ENCODE results near the gene COX6B2.

GRCh38 chr19:55373306-55373992 lies 18.9 kb upstream of the COX6B2 start:
- no peak for TF ChIP-seq CTCF (IDR thresholded peaks at IDR 0.05; ENCODE audit: low read length)
- TF ChIP-seq EZH2 (optimal IDR thresholded peaks at IDR 0.05; ENCODE audit: low read depth, low read length), result no peak
- no peak for TF ChIP-seq EZH2phosphoT487 (IDR thresholded peaks at IDR 0.05; ENCODE audit: low read length)

All from MM.1S (cell line).